SIG-M5 treated with dmso at 0.1 percent for 504 hours (cell line): ENCODE measurements around the gene CATSPER2.
"Not testable (repeated sequence)": the region's sequence is repeated elsewhere in the genome, so short reads cannot be mapped to it uniquely, and the experiment has no call there.

Source experiments
- DNase-seq: peaks from one replicate; lab custom pipeline; 2025; ENCODE audit not compliant: unreplicated experiment; lab: John Stamatoyannopoulos, UW

The CATSPER2 gene

GRCh38 chr15:43593328-43594190, 55.1 kb downstream of the CATSPER2 start, which contains the start of gene CKMT1B:
CKMT1B (plus strand) TSS chr15:43594027; CDS start chr15:43594219, 192 bp downstream.
- DNase-seq = not testable (repeated sequence)

DNA sequence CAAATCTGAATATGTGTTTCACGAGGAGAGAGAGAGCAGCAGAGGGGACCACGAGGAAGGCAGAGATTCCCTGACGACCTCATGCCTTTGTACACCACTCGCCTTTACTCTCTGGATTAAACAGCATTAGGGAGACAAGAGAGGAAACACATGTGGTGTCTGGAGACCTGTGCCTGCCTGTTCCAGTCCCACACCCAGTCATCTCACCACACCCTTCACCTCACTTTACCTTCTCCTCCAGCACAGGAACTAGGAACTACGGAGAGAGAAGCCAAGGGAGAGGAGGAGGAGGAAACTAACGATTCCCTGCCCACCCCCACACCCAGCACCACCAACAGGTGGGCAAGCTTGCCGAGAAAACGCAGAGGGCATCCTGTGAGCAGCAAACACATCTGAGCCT, 55.8 kb downstream of the CATSPER2 start:
- not testable (repeated sequence) for DNase-seq

GRCh38 chr15:43589778-43590466, 58.7 kb downstream of the CATSPER2 start, which contains the start of gene PPIP5K1:
PPIP5K1 (minus strand) TSS chr15:43590208; CDS start chr15:43584504, 5,704 bp downstream.
- not testable (repeated sequence) for DNase-seq
